Mammary epithelial cell (primary cell): ENCODE measurements around the gene FAM221A.

Experiments
- EZH2 ChIP-seq: IDR thresholded peaks from 2 replicates; pipeline ENCODE4 v1.6.1; 2012; ENCODE audit warnings: low read length, inconsistent platforms, borderline replicate concordance
- TF ChIP-seq, protein P1 (sequence below), 2 donors: IDR thresholded peaks in 1 of 2; conservative IDR thresholded peaks in 1 of 2; 2 replicates each; pipeline ENCODE4 v1.5.1; 2011 to 2012; ENCODE audit warnings: inconsistent platforms in 2 of 2, low read length in 2 of 2, mild to moderate bottlenecking in 2 of 2, control low read depth in 1 of 2, low read depth in 1 of 2; ENCODE audit not compliant: insufficient read depth in 1 of 2; ENCODE audit errors: extremely low read depth in 1 of 2

DNA sequence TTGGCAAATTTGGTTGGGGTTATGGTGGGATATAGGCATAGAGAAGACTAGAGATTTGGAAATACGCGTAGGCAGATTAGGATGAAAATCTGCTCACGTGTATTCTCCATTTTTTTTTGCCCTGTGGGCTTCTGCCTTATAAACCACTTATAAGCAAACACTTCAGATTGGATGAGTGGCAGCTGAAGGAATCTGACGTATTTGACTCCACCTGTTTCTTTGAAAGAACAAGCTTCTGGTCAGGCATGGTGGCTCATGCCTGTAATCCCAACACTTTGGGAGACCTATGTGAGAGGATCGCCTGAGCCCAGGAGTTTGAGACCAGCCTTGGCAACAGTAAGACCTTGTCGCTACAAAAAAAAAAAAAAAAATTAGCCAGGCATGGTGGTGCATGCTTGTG is 35.1 kb downstream of the FAM221A start:
- TF ChIP-seq, protein P1, sequence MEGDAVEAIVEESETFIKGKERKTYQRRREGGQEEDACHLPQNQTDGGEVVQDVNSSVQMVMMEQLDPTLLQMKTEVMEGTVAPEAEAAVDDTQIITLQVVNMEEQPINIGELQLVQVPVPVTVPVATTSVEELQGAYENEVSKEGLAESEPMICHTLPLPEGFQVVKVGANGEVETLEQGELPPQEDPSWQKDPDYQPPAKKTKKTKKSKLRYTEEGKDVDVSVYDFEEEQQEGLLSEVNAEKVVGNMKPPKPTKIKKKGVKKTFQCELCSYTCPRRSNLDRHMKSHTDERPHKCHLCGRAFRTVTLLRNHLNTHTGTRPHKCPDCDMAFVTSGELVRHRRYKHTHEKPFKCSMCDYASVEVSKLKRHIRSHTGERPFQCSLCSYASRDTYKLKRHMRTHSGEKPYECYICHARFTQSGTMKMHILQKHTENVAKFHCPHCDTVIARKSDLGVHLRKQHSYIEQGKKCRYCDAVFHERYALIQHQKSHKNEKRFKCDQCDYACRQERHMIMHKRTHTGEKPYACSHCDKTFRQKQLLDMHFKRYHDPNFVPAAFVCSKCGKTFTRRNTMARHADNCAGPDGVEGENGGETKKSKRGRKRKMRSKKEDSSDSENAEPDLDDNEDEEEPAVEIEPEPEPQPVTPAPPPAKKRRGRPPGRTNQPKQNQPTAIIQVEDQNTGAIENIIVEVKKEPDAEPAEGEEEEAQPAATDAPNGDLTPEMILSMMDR (conservative IDR thresholded peaks at IDR 0.05 in 1 of 2, IDR thresholded peaks at IDR 0.05 in 1 of 2; ENCODE audit: extremely low read depth in 1 of 2, insufficient read depth in 1 of 2, low read depth in 1 of 2, low read length in 2 of 2): no peak
- no peak for TF ChIP-seq EZH2
